CD4-positive, alpha-beta memory T cell (primary cell): ENCODE data around the gene SPEF2. TPM values are rescaled to one million over a fixed set of nuclear protein-coding genes. Genes with fewer than 3 reads are reported as not detected.

Experiments
- CTCF ChIA-PET: fragments of 350-600 bp; sonication (Branson Sonifier 250); formaldehyde crosslinking; loops from one replicate; lab custom pipeline; 2021; ENCODE audit warnings: inconsistent platforms; ENCODE audit not compliant: partially characterized antibody; lab: Charles Lee
- POLR2A ChIA-PET: fragments of 350-600 bp; sonication (Branson Sonifier 250); formaldehyde crosslinking; loops from one replicate; lab custom pipeline; 2021; ENCODE audit not compliant: partially characterized antibody; lab: Charles Lee
- DNase-seq, 5 donors: peaks; one replicate each; pipeline versions ENCODE4 v3.0.0 to v3.0.0-alpha.2; 2020 to 2022; ENCODE audit warnings: mixed read lengths in 1 of 5
- H3K27ac ChIP-seq: one replicate; pipeline ENCODE4 v1.7.0; 2013; ENCODE audit warnings: low read depth, low read length
- H3K27me3 ChIP-seq: 2 replicates; pipeline ENCODE4 v1.7.0; 2013; ENCODE audit warnings: mild to moderate bottlenecking, low read length, moderate library complexity; ENCODE audit not compliant: insufficient read depth
- H3K36me3 ChIP-seq: 2 replicates; pipeline ENCODE4 v1.7.0; 2013; ENCODE audit warnings: mild to moderate bottlenecking, low read length, moderate library complexity; ENCODE audit not compliant: insufficient read depth
- H3K4me1 ChIP-seq: 2 replicates; pipeline ENCODE4 v1.7.0; 2013; ENCODE audit warnings: mild to moderate bottlenecking, low read length, moderate library complexity; ENCODE audit not compliant: insufficient read depth
- H3K4me3 ChIP-seq, 2 donors: one replicate each; pipeline ENCODE4 v1.7.0; 2013; ENCODE audit warnings: low read length in 2 of 2, mild to moderate bottlenecking in 1 of 2
- H3K9me3 ChIP-seq, 2 donors: one replicate each; pipeline ENCODE4 v1.7.0; 2013; ENCODE audit warnings: low read length in 2 of 2, control low read depth in 1 of 2; ENCODE audit not compliant: control insufficient read depth in 1 of 2
- H3K27ac Mint-ChIP-seq, 7 donors: one replicate each; pipeline ENCODE4 v1.8.0; 2020 to 2021; ENCODE audit warnings: mixed read lengths in 7 of 7, mild to moderate bottlenecking in 6 of 7, inconsistent platforms in 3 of 7, moderate library complexity in 3 of 7
- H3K27me3 Mint-ChIP-seq, 2 donors: one replicate each; pipeline ENCODE4 v1.8.0; 2020 to 2021; ENCODE audit warnings: mixed read lengths in 2 of 2
- H3K36me3 Mint-ChIP-seq, 2 donors: one replicate each; pipeline ENCODE4 v1.8.0; 2020 to 2021; ENCODE audit warnings: mixed read lengths in 2 of 2, inconsistent platforms in 1 of 2, mild to moderate bottlenecking in 1 of 2
- H3K4me1 Mint-ChIP-seq, 4 donors: one replicate each; pipeline ENCODE4 v1.8.0; 2020 to 2021; ENCODE audit warnings: mixed read lengths in 4 of 4, mild to moderate bottlenecking in 1 of 4
- H3K4me3 Mint-ChIP-seq, 8 donors: one replicate each; pipeline ENCODE4 v1.8.0; 2020 to 2021; ENCODE audit warnings: mixed read lengths in 8 of 8, mild to moderate bottlenecking in 7 of 8, moderate library complexity in 6 of 8, inconsistent platforms in 3 of 8
- H3K9me3 Mint-ChIP-seq, 8 donors: one replicate each; pipeline ENCODE4 v1.8.0; 2020 to 2021; ENCODE audit warnings: mixed read lengths in 8 of 8, mild to moderate bottlenecking in 5 of 8, inconsistent platforms in 3 of 8, moderate library complexity in 1 of 8
- intact Hi-C: fragments of 100-400 bp; cut with micrococcal nuclease; formaldehyde crosslinking; loops from one replicate; pipeline ENCODE4 v1.15.1; 2023
- polyA plus RNA-seq, 2 donors: library from polyadenylated mRNA; unstranded; fragments of 300-500 nt; fragmentation: Illumina TruSeq; gene quantifications; one replicate each; pipeline ENCODE4 v1.2.3, GENCODE V29; 2021
- total RNA-seq, 2 experiments: library from RNA; stranded (reverse); gene quantifications; one replicate each; pipeline ENCODE4 v1.2.3, GENCODE V29; 2021

The SPEF2 gene
- total and polyA plus RNA-seq, 4 experiments from 2014 or later: 4.0 to 15.4 (median 10.2) TPM

GRCh38 chr5:35608881-35609779, 8.5 kb upstream of the SPEF2 start:
- no peaks in the 10 kb centered on the region for H3K36me3 ChIP-seq
- Mint-ChIP-seq H3K27me3 (peaks cover 4 to 5% of the 10 kb centered on the region in 2 donors), H3K4me1 (no peaks in the 10 kb centered on the region), H3K36me3 (no peaks in the 10 kb centered on the region), H3K27ac (no peak overlapping the region), H3K4me3 (no peak overlapping the region), H3K9me3 (peaks cover 0 to 19% (median 5%) of the 10 kb centered on the region in 8 donors)
- H3K9me3 ChIP-seq: no peaks in the 10 kb centered on the region
- intact Hi-C loops: no loop called here
- DNase-seq: no peak
- no peaks in the 10 kb centered on the region for H3K4me1 ChIP-seq
- ChIA-PET POLR2A (no interaction called here), CTCF (interaction anchor here (3.1 kb wide), 1 partner anchor 316 kb away, joined by 19 read pairs; no protein-coding TSS in a partner anchor)
- H3K4me3 ChIP-seq: no peak overlapping the region
- no peaks in the 10 kb centered on the region for H3K27me3 ChIP-seq
- H3K27ac ChIP-seq: no peak overlapping the region

GRCh38 chr5:35617060-35617434, 616 bp upstream of the SPEF2 start:
- H3K27ac ChIP-seq: peak overlapping the region; percentile 57
- no peaks in the 10 kb centered on the region for H3K9me3 ChIP-seq
- peaks cover 23% of the 10 kb centered on the region for H3K4me1 ChIP-seq
- CTCF ChIA-PET: interaction anchor here (0.7 to 8.2 kb wide), 13 partner anchors 9 to 315 kb away, joined by 3 to 142 read pairs (median 4); no protein-coding TSS in a partner anchor
- intact Hi-C loops: loop anchor here (1.0 to 10.0 kb wide), 3 partner anchors 34 to 532 kb away; no protein-coding TSS in a partner anchor
- H3K36me3 ChIP-seq: no peaks in the 10 kb centered on the region
- POLR2A ChIA-PET: interaction anchor here (0.8 to 2.2 kb wide), 4 partner anchors 9 to 265 kb away, joined by 4 to 7 read pairs (median 6); no protein-coding TSS in a partner anchor
- no peaks in the 10 kb centered on the region for H3K27me3 ChIP-seq
- peak overlapping the region; percentile 73 to 83 for H3K4me3 ChIP-seq
- no peaks in the 10 kb centered on the region for H3K27me3 Mint-ChIP-seq
- H3K9me3 Mint-ChIP-seq: peaks cover 0 to 11% (median 3%) of the 10 kb centered on the region in 8 donors
- H3K36me3 Mint-ChIP-seq: peaks cover 0 to 6% of the 10 kb centered on the region in 2 donors
- H3K4me1 Mint-ChIP-seq: peaks cover 19 to 41% (median 27%) of the 10 kb centered on the region in 4 donors
- DNase-seq: no peak
- H3K27ac Mint-ChIP-seq: peak overlapping the region; percentile 81 to 99 (median 96)
- peak overlapping the region; percentile 92 to 98 (median 95) for H3K4me3 Mint-ChIP-seq

GRCh38 chr5:35618304-35618636, 607 bp downstream of the SPEF2 start:
- intact Hi-C loops: loop anchor here (10.0 kb wide), 1 partner anchor 533 kb away; no protein-coding TSS in a partner anchor
- Histone ChIP-seq H3K36me3 (no peaks in the 10 kb centered on the region), H3K9me3 (no peaks in the 10 kb centered on the region), H3K27me3 (no peaks in the 10 kb centered on the region), H3K4me1 (peaks cover 23% of the 10 kb centered on the region), H3K27ac (peak overlapping the region; percentile 57), H3K4me3 (peak overlapping the region; percentile 73 to 83)
- ChIA-PET POLR2A (interaction anchor here (0.6 to 2.2 kb wide), 7 partner anchors 8 to 306 kb away, joined by 3 to 8 read pairs (median 6); no protein-coding TSS in a partner anchor), CTCF (interaction anchor here (0.7 to 8.2 kb wide), 15 partner anchors 10 to 313 kb away, joined by 3 to 142 read pairs (median 4); no protein-coding TSS in a partner anchor)
- DNase-seq: no peak
- Mint-ChIP-seq H3K4me3 (peak overlapping the region; percentile 92 to 98 (median 95)), H3K36me3 (peaks cover 0 to 6% of the 10 kb centered on the region in 2 donors), H3K27me3 (no peaks in the 10 kb centered on the region), H3K27ac (peak overlapping the region in 6 of 7 donors; percentile 72 to 98 (median 90)), H3K9me3 (peaks cover 0 to 11% (median 3%) of the 10 kb centered on the region in 8 donors), H3K4me1 (peaks cover 19 to 47% (median 31%) of the 10 kb centered on the region in 4 donors)

GRCh38 chr5:35618781-35619180, 1.1 kb downstream of the SPEF2 start:
- intact Hi-C loops: loop anchor here (10.0 kb wide), 1 partner anchor 534 kb away; no protein-coding TSS in a partner anchor
- Histone ChIP-seq H3K9me3 (no peaks in the 10 kb centered on the region), H3K27me3 (no peaks in the 10 kb centered on the region), H3K36me3 (no peaks in the 10 kb centered on the region), H3K4me3 (no peak overlapping the region), H3K27ac (no peak overlapping the region), H3K4me1 (peaks cover 23% of the 10 kb centered on the region)
- peak overlapping the region in 6 of 7 donors; percentile 30 to 98 (median 90) for H3K27ac Mint-ChIP-seq
- POLR2A ChIA-PET: interaction anchor here (0.6 to 1.8 kb wide), 4 partner anchors 33 to 306 kb away, joined by 3 to 8 read pairs (median 5); no protein-coding TSS in a partner anchor
- CTCF ChIA-PET: interaction anchor here (0.9 to 8.2 kb wide), 9 partner anchors 9 to 313 kb away, joined by 3 to 142 read pairs (median 4); no protein-coding TSS in a partner anchor
- peak in 1 of 5 donors; percentile 2 for DNase-seq
- peaks cover 0 to 6% of the 10 kb centered on the region in 2 donors for H3K36me3 Mint-ChIP-seq
- peaks cover 0 to 6% (median 2%) of the 10 kb centered on the region in 8 donors for H3K9me3 Mint-ChIP-seq
- H3K4me1 Mint-ChIP-seq: peaks cover 19 to 49% (median 31%) of the 10 kb centered on the region in 4 donors
- no peaks in the 10 kb centered on the region for H3K27me3 Mint-ChIP-seq
- H3K4me3 Mint-ChIP-seq: peak overlapping the region; percentile 92 to 98 (median 95)

GRCh38 chr5:35622974-35623373, 5.3 kb downstream of the SPEF2 start:
- no peak for DNase-seq
- H3K4me1 Mint-ChIP-seq: peaks cover 15 to 38% (median 22%) of the 10 kb centered on the region in 4 donors
- H3K36me3 ChIP-seq: no peaks in the 10 kb centered on the region
- H3K27me3 ChIP-seq: no peaks in the 10 kb centered on the region
- no peaks in the 10 kb centered on the region for H3K27me3 Mint-ChIP-seq
- CTCF ChIA-PET: no interaction called here
- H3K4me3 Mint-ChIP-seq: no peak overlapping the region
- POLR2A ChIA-PET: no interaction called here
- no peak overlapping the region for H3K4me3 ChIP-seq
- H3K4me1 ChIP-seq: peaks cover 12% of the 10 kb centered on the region
- H3K9me3 Mint-ChIP-seq: no peaks in the 10 kb centered on the region
- intact Hi-C loops: no loop called here
- H3K27ac ChIP-seq: no peak overlapping the region
- peak overlapping the region in 4 of 7 donors; percentile 19 to 62 (median 31) for H3K27ac Mint-ChIP-seq
- no peaks in the 10 kb centered on the region for H3K9me3 ChIP-seq
- no peaks in the 10 kb centered on the region for H3K36me3 Mint-ChIP-seq

- H3K27ac Mint-ChIP-seq: no peak overlapping the region
- H3K27me3 ChIP-seq: no peaks in the 10 kb centered on the region
- ChIA-PET CTCF (interaction anchor here (2.8 kb wide), 1 partner anchor 301 kb away, joined by 9 read pairs; no protein-coding TSS in a partner anchor), POLR2A (no interaction called here)
- no peaks in the 10 kb centered on the region for H3K9me3 ChIP-seq
- H3K4me3 Mint-ChIP-seq: no peak overlapping the region
- no peaks in the 10 kb centered on the region for H3K36me3 ChIP-seq
- no peaks in the 10 kb centered on the region for H3K27me3 Mint-ChIP-seq
- DNase-seq: no peak
- H3K9me3 Mint-ChIP-seq: no peaks in the 10 kb centered on the region
- no peak overlapping the region for H3K27ac ChIP-seq
- H3K4me1 Mint-ChIP-seq: peaks cover 7 to 29% (median 13%) of the 10 kb centered on the region in 4 donors
- H3K4me1 ChIP-seq: peaks cover 2% of the 10 kb centered on the region
- H3K36me3 Mint-ChIP-seq: peaks cover 5 to 7% of the 10 kb centered on the region in 2 donors
- intact Hi-C loops: no loop called here
- no peak overlapping the region for H3K4me3 ChIP-seq
Observed at GRCh38 chr5:35623991-35624390, 6.3 kb downstream of the SPEF2 start.
